Measurements from ENCODE around the gene OLFML2A.

OLFML2A gene

DNA sequence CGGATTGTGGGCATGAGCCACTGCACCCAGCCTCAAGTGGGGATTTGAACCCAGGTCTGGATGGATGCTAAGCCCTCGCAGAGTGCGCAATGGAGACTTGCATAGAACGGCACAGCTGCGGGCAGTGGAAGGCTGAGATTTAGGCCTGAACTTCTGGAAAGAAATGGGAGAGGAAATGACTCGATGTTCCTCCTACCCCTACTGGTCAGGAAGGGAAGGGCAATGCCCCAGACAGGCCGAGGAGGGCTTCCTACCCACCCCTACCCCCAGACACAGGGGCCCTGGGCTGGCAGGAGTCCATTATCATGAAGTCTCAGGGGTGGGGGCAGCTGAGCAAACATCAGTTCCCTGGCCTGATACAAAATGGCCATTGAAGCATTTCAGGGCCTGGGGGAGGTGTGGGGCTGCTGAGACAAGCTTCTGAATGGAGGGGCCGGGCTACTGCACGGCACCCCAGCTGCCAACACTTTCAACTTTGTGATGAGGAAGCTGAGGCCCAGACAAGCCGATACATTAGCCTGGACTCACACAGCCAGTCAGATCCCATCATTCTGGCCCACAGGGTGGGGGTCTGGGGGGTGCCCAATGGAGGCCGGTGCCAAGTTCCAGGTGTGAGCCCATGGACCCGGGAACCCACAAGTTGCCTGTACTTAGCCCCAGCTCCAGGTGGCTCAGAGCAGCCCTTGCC, 62.8 kb downstream of the OLFML2A start:
- Histone ChIP-seq H3K4ac (ENCODE audit: low read depth in 1 of 2, low read length in 2 of 2) (no peak overlapping the region), H2BK12ac (ENCODE audit: low read length in 2 of 2) (no peak overlapping the region), H3K4me2 (ENCODE audit: low read length, poor library complexity, severe bottlenecking) (no peak overlapping the region), H2AK5ac (ENCODE audit: low read length, severe bottlenecking) (peak overlapping the region; percentile 63), H3K4me3 (ENCODE audit: insufficient read depth in 1 of 2, low read depth in 1 of 2, low read length in 2 of 2) (no peak overlapping the region), H3K27me3 (ENCODE audit: control insufficient read depth in 1 of 2, insufficient read depth in 1 of 2, low read length in 2 of 2) (no peaks in the 10 kb centered on the region), H3K36me3 (ENCODE audit: control insufficient read depth in 1 of 2, insufficient read depth in 2 of 2, low read depth in 1 of 2, low read length in 2 of 2) (no peaks in the 10 kb centered on the region), H2BK120ac (ENCODE audit: low read depth, low read length) (no peak overlapping the region), H3K14ac (ENCODE audit: low read length in 2 of 2) (no peak overlapping the region), H2BK15ac (ENCODE audit: low read depth, poor library complexity, severe bottlenecking) (no peak overlapping the region), H3K79me1 (replicated peaks; ENCODE audit: low read length, poor library complexity, severe bottlenecking) (no peaks in the 10 kb centered on the region), H3K23ac (ENCODE audit: low read length in 2 of 2) (no peak overlapping the region), H3K9ac (ENCODE audit: low read length) (no peak overlapping the region), H2AFZ (ENCODE audit: low read depth, low read length) (no peak overlapping the region), H3K18ac (ENCODE audit: low read depth in 1 of 2, low read length in 2 of 2) (no peak overlapping the region), H4K8ac (ENCODE audit: low read length) (no peak overlapping the region), H4K91ac (ENCODE audit: low read length) (no peak overlapping the region), H2BK5ac (ENCODE audit: low read depth, low read length, poor library complexity, severe bottlenecking) (peak overlapping the region; percentile 51), H3K9me3 (ENCODE audit: control insufficient read depth, low read length) (no peaks in the 10 kb centered on the region), H3K27ac (ENCODE audit: low read length, poor library complexity, severe bottlenecking) (no peak overlapping the region), H3K4me1 (ENCODE audit: control insufficient read depth, insufficient read depth, low read depth, low read length) (peaks cover 16% of the 10 kb centered on the region)
- 79% methylated on average over 11 of the region's 12 CpGs for WGBS
- peak; percentile 35 for DNase-seq

DNA sequence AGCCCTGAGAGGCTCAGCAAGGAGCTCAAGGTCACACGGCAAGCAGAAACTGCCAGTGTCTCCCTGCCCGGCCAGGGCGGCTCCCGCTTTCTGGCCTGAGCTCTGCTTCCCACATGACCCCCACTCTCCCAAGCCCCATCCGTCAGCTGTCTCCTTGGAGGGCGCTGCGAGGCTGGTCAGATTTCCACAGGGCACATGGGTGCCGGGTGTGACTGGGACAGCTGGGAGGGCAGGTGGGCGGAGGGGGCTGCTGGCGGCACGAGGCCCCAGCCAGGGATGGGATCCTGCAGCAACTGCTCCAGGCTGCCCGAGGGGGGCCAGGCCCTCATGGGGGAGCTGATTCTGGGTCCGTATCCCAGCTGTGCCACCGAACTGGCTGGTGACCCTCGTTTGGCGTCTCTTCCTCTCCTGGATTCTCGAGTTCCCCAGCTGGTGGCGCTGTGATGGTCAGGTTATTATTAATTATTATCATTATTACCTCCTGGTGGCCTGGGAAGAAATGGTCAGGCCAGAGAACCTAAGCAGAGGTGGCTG, 63.4 kb downstream of the OLFML2A start:
- H3K27me3 ChIP-seq (ENCODE audit: control insufficient read depth in 1 of 2, insufficient read depth in 1 of 2, low read length in 2 of 2) = no peaks in the 10 kb centered on the region
- no peak overlapping the region for H3K4me3 ChIP-seq (ENCODE audit: insufficient read depth in 1 of 2, low read depth in 1 of 2, low read length in 2 of 2)
- H2AK5ac ChIP-seq (ENCODE audit: low read length, severe bottlenecking) = peak overlapping the region; percentile 63
- no peak overlapping the region for H2BK120ac ChIP-seq (ENCODE audit: low read depth, low read length)
- H3K14ac ChIP-seq (ENCODE audit: low read length in 2 of 2) = peak overlapping the region in 1 of 2 experiments; percentile 18
- no peak overlapping the region for H4K91ac ChIP-seq (ENCODE audit: low read length)
- H3K4ac ChIP-seq (ENCODE audit: low read depth in 1 of 2, low read length in 2 of 2) = no peak overlapping the region
- H2BK5ac ChIP-seq (ENCODE audit: low read depth, low read length, poor library complexity, severe bottlenecking) = no peak overlapping the region
- H4K8ac ChIP-seq (ENCODE audit: low read length) = no peak overlapping the region
- no peak overlapping the region for H3K4me2 ChIP-seq (ENCODE audit: low read length, poor library complexity, severe bottlenecking)
- H2AFZ ChIP-seq (ENCODE audit: low read depth, low read length) = no peak overlapping the region
- no peaks in the 10 kb centered on the region for H3K9me3 ChIP-seq (ENCODE audit: control insufficient read depth, low read length)
- H3K79me1 ChIP-seq (replicated peaks; ENCODE audit: low read length, poor library complexity, severe bottlenecking) = no peaks in the 10 kb centered on the region
- H2BK12ac ChIP-seq (ENCODE audit: low read length in 2 of 2) = peak overlapping the region in 1 of 2 experiments; percentile 15
- H3K27ac ChIP-seq (ENCODE audit: low read length, poor library complexity, severe bottlenecking) = no peak overlapping the region
- DNase-seq = no peak
- H3K36me3 ChIP-seq (ENCODE audit: control insufficient read depth in 1 of 2, insufficient read depth in 2 of 2, low read depth in 1 of 2, low read length in 2 of 2) = no peaks in the 10 kb centered on the region
- H3K9ac ChIP-seq (ENCODE audit: low read length) = no peak overlapping the region
- H3K23ac ChIP-seq (ENCODE audit: low read length in 2 of 2) = no peak overlapping the region
- no peak overlapping the region for H3K18ac ChIP-seq (ENCODE audit: low read depth in 1 of 2, low read length in 2 of 2)
- H3K4me1 ChIP-seq (ENCODE audit: control insufficient read depth, insufficient read depth, low read depth, low read length) = peaks cover 12% of the 10 kb centered on the region
- H2BK15ac ChIP-seq (ENCODE audit: low read depth, poor library complexity, severe bottlenecking) = no peak overlapping the region
- WGBS = 87% methylated on average over 13 of the region's 18 CpGs

DNA sequence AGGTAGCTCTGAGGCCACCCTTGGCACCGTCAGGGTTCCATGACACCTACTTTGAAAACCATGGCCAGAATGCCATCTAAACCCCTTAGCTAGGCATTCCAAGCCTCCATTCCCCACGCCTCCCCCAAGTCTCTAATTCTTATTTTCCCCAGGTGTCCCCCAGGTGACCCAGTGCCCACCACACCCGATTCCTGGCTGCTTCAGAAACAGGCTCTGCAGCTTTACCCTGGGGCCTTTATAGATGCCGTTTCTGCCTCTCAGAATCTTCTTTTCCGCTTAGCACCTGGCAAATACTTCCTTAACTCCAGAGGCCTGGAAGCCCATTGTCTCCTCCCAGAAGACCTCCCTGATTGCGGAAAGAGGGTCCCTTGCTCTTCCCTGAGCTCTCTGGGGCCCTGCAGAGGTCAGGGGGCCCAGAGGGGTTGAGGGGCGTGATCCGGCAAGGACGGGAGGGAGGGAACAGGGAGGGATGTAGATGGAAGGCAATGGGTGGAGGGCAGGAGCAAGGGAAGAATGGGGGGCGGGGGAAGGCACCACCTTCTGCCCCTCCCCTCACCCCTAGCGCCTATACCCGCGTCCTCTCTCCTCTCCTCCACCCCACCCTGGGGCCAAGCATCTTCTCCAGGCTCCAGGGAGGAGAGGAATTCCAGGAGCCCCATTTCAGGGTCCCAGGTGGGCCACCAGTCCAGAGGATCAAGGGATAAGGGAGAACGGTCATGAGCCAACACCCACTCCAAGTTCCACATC, 64.3 kb downstream of the OLFML2A start:
- Histone ChIP-seq H3K9ac (ENCODE audit: low read length) (no peak overlapping the region), H3K4me3 (ENCODE audit: insufficient read depth in 1 of 2, low read depth in 1 of 2, low read length in 2 of 2) (no peak overlapping the region), H3K4me2 (ENCODE audit: low read length, poor library complexity, severe bottlenecking) (no peak overlapping the region), H2AFZ (ENCODE audit: low read depth, low read length) (no peak overlapping the region), H3K4me1 (ENCODE audit: control insufficient read depth, insufficient read depth, low read depth, low read length) (peaks cover 10% of the 10 kb centered on the region), H3K14ac (ENCODE audit: low read length in 2 of 2) (no peak overlapping the region), H3K79me1 (replicated peaks; ENCODE audit: low read length, poor library complexity, severe bottlenecking) (no peaks in the 10 kb centered on the region), H3K9me3 (ENCODE audit: control insufficient read depth, low read length) (no peaks in the 10 kb centered on the region), H2AK5ac (ENCODE audit: low read length, severe bottlenecking) (peak overlapping the region; percentile 19), H2BK120ac (ENCODE audit: low read depth, low read length) (no peak overlapping the region), H4K8ac (ENCODE audit: low read length) (no peak overlapping the region), H3K4ac (ENCODE audit: low read depth in 1 of 2, low read length in 2 of 2) (no peak overlapping the region), H2BK15ac (ENCODE audit: low read depth, poor library complexity, severe bottlenecking) (peak overlapping the region; percentile 65), H2BK5ac (ENCODE audit: low read depth, low read length, poor library complexity, severe bottlenecking) (no peak overlapping the region), H3K27ac (ENCODE audit: low read length, poor library complexity, severe bottlenecking) (no peak overlapping the region), H2BK12ac (ENCODE audit: low read length in 2 of 2) (no peak overlapping the region), H3K18ac (ENCODE audit: low read depth in 1 of 2, low read length in 2 of 2) (no peak overlapping the region), H4K91ac (ENCODE audit: low read length) (no peak overlapping the region), H3K36me3 (ENCODE audit: control insufficient read depth in 1 of 2, insufficient read depth in 2 of 2, low read depth in 1 of 2, low read length in 2 of 2) (no peaks in the 10 kb centered on the region), H3K27me3 (ENCODE audit: control insufficient read depth in 1 of 2, insufficient read depth in 1 of 2, low read length in 2 of 2) (no peaks in the 10 kb centered on the region), H3K23ac (ENCODE audit: low read length in 2 of 2) (no peak overlapping the region)
- no peak for DNase-seq
- 86% methylated on average over 11 of the region's 14 CpGs for WGBS

DNA sequence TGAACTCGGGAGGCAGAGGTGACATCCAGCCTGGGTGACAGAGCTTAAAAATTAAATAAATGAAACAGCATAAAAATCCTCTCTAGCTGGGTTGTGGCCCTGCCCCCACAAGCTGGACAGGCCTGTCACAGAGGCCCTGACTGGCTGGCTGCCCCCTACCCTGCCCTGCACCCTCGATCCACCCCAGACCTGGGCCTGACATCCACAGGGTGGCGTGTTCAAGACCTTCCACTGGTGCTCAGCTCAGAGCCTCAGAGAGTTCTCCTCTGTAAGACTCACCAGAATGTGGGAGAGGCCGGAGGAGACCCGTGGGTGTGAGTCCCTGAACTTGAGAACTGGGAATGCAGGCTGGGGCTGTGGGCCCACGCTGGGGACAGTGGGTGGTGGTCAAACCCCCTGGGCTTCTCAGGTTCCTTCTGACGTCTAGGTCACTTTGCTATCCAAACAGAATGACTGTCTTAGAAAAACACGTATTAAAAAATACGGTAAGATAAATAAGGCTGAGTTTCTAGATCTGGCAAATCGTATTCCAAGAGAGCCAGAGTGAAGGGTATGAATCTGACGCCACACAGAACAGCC, 66.6 kb downstream of the OLFML2A start:
- H3K4me1 ChIP-seq (ENCODE audit: control insufficient read depth, insufficient read depth, low read depth, low read length) = peaks cover 10% of the 10 kb centered on the region
- H3K14ac ChIP-seq (ENCODE audit: low read length in 2 of 2) = no peak overlapping the region
- H2BK15ac ChIP-seq (ENCODE audit: low read depth, poor library complexity, severe bottlenecking) = no peak overlapping the region
- DNase-seq = no peak
- no peaks in the 10 kb centered on the region for H3K27me3 ChIP-seq (ENCODE audit: control insufficient read depth in 1 of 2, insufficient read depth in 1 of 2, low read length in 2 of 2)
- no peak overlapping the region for H4K91ac ChIP-seq (ENCODE audit: low read length)
- no peak overlapping the region for H3K4me3 ChIP-seq (ENCODE audit: insufficient read depth in 1 of 2, low read depth in 1 of 2, low read length in 2 of 2)
- H4K8ac ChIP-seq (ENCODE audit: low read length) = no peak overlapping the region
- no peaks in the 10 kb centered on the region for H3K79me1 ChIP-seq (replicated peaks; ENCODE audit: low read length, poor library complexity, severe bottlenecking)
- H3K18ac ChIP-seq (ENCODE audit: low read depth in 1 of 2, low read length in 2 of 2) = no peak overlapping the region
- no peak overlapping the region for H3K27ac ChIP-seq (ENCODE audit: low read length, poor library complexity, severe bottlenecking)
- H3K9me3 ChIP-seq (ENCODE audit: control insufficient read depth, low read length) = no peaks in the 10 kb centered on the region
- H2BK5ac ChIP-seq (ENCODE audit: low read depth, low read length, poor library complexity, severe bottlenecking) = no peak overlapping the region
- H3K23ac ChIP-seq (ENCODE audit: low read length in 2 of 2) = no peak overlapping the region
- no peak overlapping the region for H3K9ac ChIP-seq (ENCODE audit: low read length)
- no peak overlapping the region for H2AK5ac ChIP-seq (ENCODE audit: low read length, severe bottlenecking)
- no peaks in the 10 kb centered on the region for H3K36me3 ChIP-seq (ENCODE audit: control insufficient read depth in 1 of 2, insufficient read depth in 2 of 2, low read depth in 1 of 2, low read length in 2 of 2)
- H2BK120ac ChIP-seq (ENCODE audit: low read depth, low read length) = no peak overlapping the region
- no peak overlapping the region for H3K4ac ChIP-seq (ENCODE audit: low read depth in 1 of 2, low read length in 2 of 2)
- 94% methylated on average over 11 of the region's 11 CpGs for WGBS
- H2AFZ ChIP-seq (ENCODE audit: low read depth, low read length) = no peak overlapping the region
- no peak overlapping the region for H2BK12ac ChIP-seq (ENCODE audit: low read length in 2 of 2)
- H3K4me2 ChIP-seq (ENCODE audit: low read length, poor library complexity, severe bottlenecking) = no peak overlapping the region
